GM10266 (cell line): ENCODE data around the gene ATP7B.
"Not testable (repeated sequence)": the region's sequence is repeated elsewhere in the genome, so short reads cannot be mapped to it uniquely, and the experiment has no call there.

Experiments
- DNase-seq: peaks from one replicate; pipeline ENCODE4 v3.0.0; 2012; ENCODE audit errors: extremely low spot score
- TF ChIP-seq, protein P1 (sequence below): IDR thresholded peaks from 2 replicates; pipeline ENCODE4 v1.5.1; 2012; ENCODE audit warnings: mild to moderate bottlenecking, low read depth; ENCODE audit not compliant: control insufficient read depth, insufficient read depth; ENCODE audit errors: missing control alignments

ATP7B gene

GRCh38 chr13:51993713-51994112, 17.5 kb downstream of the ATP7B start:
- no peak for DNase-seq
- TF ChIP-seq, protein P1, sequence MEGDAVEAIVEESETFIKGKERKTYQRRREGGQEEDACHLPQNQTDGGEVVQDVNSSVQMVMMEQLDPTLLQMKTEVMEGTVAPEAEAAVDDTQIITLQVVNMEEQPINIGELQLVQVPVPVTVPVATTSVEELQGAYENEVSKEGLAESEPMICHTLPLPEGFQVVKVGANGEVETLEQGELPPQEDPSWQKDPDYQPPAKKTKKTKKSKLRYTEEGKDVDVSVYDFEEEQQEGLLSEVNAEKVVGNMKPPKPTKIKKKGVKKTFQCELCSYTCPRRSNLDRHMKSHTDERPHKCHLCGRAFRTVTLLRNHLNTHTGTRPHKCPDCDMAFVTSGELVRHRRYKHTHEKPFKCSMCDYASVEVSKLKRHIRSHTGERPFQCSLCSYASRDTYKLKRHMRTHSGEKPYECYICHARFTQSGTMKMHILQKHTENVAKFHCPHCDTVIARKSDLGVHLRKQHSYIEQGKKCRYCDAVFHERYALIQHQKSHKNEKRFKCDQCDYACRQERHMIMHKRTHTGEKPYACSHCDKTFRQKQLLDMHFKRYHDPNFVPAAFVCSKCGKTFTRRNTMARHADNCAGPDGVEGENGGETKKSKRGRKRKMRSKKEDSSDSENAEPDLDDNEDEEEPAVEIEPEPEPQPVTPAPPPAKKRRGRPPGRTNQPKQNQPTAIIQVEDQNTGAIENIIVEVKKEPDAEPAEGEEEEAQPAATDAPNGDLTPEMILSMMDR, result no peak

DNA sequence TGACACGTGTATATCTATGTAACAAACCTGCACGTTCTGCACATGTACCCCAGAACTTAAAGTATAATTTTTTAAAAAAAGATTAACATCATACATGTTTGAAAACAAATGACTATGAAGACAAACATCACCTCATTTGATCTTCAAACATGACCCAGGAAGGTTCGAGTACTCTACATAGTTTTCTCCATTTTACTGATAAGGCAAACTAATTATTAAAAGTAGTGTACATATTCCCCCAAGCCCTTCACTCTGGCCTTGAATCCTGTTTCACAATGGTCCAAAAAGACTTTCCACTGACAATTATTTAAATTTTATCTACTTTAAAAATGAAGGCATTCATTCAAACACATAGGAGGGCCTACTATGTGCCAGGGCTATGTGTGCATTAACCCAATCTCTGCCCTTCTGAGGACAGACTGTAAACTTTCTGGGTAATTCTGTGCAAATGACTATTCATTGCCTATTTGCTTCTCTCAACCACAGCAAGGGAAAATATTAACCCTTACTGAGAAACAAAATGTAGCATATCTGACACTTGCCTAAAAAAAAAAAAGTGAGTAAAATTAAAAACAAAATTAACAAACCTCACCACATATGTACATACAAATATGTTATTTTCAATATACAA, 22.1 kb downstream of the ATP7B start:
- no peak for DNase-seq
- TF ChIP-seq, protein P1, result no peak

- DNase-seq, result not testable (repeated sequence)
These were observed 26.3 kb downstream of the ATP7B start for GRCh38 chr13:51984904-51985303.

GRCh38 chr13:51983292-51983691, 28.0 kb downstream of the ATP7B start:
- DNase-seq, result not testable (repeated sequence)

DNA sequence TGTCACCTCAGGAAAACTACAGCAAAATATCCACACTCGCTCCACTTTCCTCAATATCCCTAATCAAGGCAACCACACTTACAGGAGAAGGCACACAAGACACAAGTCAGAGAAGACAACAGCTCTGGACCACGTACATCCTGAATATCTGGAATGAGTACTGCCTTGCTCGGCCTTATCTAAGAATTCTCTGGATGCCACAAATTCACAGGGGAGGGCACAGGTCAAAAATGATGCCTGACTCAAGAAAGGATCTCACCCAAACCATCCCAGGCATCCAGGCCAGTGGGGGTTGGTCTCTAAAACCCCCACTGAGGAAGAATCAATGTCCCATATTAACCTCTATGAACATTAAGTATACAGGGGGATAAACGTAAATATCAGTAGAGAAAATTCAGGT, 29.9 kb downstream of the ATP7B start:
- no peak for DNase-seq
- TF ChIP-seq, protein P1, result no peak

DNA sequence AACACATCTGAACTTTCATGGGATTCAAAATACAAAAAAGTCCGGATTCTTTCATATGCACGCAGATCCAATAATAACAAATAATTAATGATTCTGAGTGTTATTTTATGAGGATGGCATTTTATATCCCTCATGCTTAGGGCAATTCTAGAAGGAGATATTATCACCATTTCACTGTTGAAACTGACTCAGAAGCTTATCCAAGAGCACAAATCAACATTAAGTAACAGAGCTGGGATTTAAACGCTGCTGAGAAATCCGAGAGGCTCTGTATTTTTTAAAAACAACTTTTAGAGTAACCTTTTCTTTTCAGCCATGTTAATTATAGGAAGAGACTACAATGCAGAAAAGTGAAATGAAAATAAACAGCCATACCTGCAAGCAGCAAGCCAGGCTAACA, 30.3 kb downstream of the ATP7B start:
- TF ChIP-seq, protein P1, result no peak
- DNase-seq, result no peak

DNA sequence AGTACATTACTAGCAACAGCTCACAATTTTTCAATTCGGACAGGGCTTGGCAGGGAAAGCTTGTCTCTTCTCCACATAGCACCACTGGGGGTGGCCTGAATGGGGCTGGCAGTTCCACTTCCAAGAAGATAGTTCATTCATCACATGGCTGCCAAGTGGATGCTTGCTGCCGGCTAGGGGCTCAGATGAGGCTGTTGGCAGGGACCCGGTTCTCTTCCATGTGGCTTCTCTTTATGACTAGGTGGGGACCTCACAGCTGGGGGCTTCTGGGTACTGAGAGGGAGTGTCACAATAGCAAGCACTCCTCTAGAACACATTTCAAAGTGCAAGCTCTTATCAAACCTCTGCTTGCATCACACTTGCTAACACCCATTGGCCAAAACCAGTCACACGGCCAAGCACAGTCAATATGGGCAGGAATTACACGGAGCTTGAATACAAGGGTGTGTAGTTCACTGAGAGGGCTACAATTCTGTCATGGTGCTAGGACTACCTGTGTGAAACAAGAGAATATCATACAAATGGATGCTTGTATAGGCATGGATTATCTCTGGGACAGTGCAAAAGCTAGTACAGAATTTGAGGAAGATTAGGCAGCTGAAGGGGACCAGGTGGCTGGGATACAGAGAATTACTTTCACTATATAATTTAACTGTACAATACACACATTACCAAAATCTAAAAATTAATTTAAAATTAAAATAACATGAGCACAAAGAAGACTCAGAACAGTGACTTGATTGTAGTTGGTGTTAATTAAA, 32.3 kb downstream of the ATP7B start:
- TF ChIP-seq, protein P1, result no peak

DNA sequence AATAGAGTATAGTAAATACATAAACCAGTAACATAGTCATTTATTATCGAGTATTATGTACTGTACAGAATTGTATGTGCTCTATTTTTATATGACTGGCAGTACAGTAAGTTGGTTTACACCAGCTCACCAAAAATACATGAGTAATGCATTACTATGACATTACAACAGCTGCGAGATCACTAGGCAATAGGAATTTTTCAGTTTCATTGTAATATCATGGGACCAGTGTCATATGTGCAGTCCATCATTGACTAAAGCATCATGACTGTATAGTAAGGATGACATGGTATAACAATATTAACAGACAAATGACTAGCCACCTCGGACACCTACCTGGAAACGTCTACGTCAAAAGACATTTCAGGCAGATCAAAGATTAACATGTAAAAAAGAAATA, 33.6 kb downstream of the ATP7B start:
- DNase-seq, result no peak
- TF ChIP-seq, protein P1, result no peak

More for the DNA sequence above, 32.3 kb downstream of the ATP7B start:
- DNase-seq, result no peak
